ENCODE data around the gene HOXB7. TPM values are rescaled to one million over a fixed set of nuclear protein-coding genes. Genes with fewer than 3 reads are reported as not detected.

HOXB7 gene
- total RNA-seq, 1 donor from 2014 or later: 0.30 TPM

GRCh38 chr17:48567209-48567608 is 43.6 kb downstream of the HOXB7 start:
- H3K27me3 Mint-ChIP-seq: peaks cover 28% of the 10 kb centered on the region
- peaks cover 18% of the 10 kb centered on the region for H3K36me3 Mint-ChIP-seq (ENCODE audit: low read depth)
- intact Hi-C loops (cut with micrococcal nuclease): no loop called here
- no peaks in the 10 kb centered on the region for H3K9me3 Mint-ChIP-seq
- no peak overlapping the region for H3K4me3 Mint-ChIP-seq
- DNase-seq: no peak
- H3K27ac Mint-ChIP-seq: no peak overlapping the region
- peaks cover 12% of the 10 kb centered on the region for H3K4me1 Mint-ChIP-seq

- Mint-ChIP-seq H3K27me3 (peaks cover 28% of the 10 kb centered on the region), H3K4me3 (no peak overlapping the region), H3K36me3 (ENCODE audit: low read depth) (peaks cover 18% of the 10 kb centered on the region), H3K27ac (no peak overlapping the region), H3K4me1 (peaks cover 14% of the 10 kb centered on the region), H3K9me3 (no peaks in the 10 kb centered on the region)
- intact Hi-C loops (cut with micrococcal nuclease): no loop called here
- DNase-seq: no peak
Measured at GRCh38 chr17:48566717-48567116, 44.1 kb downstream of the HOXB7 start.

GRCh38 chr17:48565925-48566710 is 44.7 kb downstream of the HOXB7 start:
- DNase-seq: no peak
- no peaks in the 10 kb centered on the region for H3K9me3 Mint-ChIP-seq
- peaks cover 16% of the 10 kb centered on the region for H3K36me3 Mint-ChIP-seq (ENCODE audit: low read depth)
- no peak overlapping the region for H3K4me3 Mint-ChIP-seq
- H3K4me1 Mint-ChIP-seq: peaks cover 19% of the 10 kb centered on the region
- intact Hi-C loops (cut with micrococcal nuclease): no loop called here
- peaks cover 28% of the 10 kb centered on the region for H3K27me3 Mint-ChIP-seq
- no peak overlapping the region for H3K27ac Mint-ChIP-seq

- H3K4me3 Mint-ChIP-seq: no peak overlapping the region
- H3K36me3 Mint-ChIP-seq (ENCODE audit: low read depth): peaks cover 16% of the 10 kb centered on the region
- peaks cover 20% of the 10 kb centered on the region for H3K4me1 Mint-ChIP-seq
- intact Hi-C loops (cut with micrococcal nuclease): no loop called here
- DNase-seq: no peak
- H3K27ac Mint-ChIP-seq: no peak overlapping the region
- peaks cover 28% of the 10 kb centered on the region for H3K27me3 Mint-ChIP-seq
- H3K9me3 Mint-ChIP-seq: no peaks in the 10 kb centered on the region
Measured at GRCh38 chr17:48565022-48565554, 45.7 kb downstream of the HOXB7 start.

- Mint-ChIP-seq H3K36me3 (ENCODE audit: low read depth) (peaks cover 13% of the 10 kb centered on the region), H3K27me3 (peaks cover 26% of the 10 kb centered on the region), H3K4me1 (peaks cover 20% of the 10 kb centered on the region), H3K9me3 (no peaks in the 10 kb centered on the region), H3K4me3 (no peak overlapping the region), H3K27ac (no peak overlapping the region)
- DNase-seq: no peak
- intact Hi-C loops (cut with micrococcal nuclease): no loop called here
Measured at GRCh38 chr17:48564188-48565021, 46.4 kb downstream of the HOXB7 start.

GRCh38 chr17:48563867-48564187 is 47.0 kb downstream of the HOXB7 start:
- no peak for DNase-seq
- no peak overlapping the region for H3K27ac Mint-ChIP-seq
- H3K4me3 Mint-ChIP-seq: no peak overlapping the region
- peaks cover 23% of the 10 kb centered on the region for H3K27me3 Mint-ChIP-seq
- H3K4me1 Mint-ChIP-seq: peaks cover 20% of the 10 kb centered on the region
- intact Hi-C loops (cut with micrococcal nuclease): no loop called here
- H3K9me3 Mint-ChIP-seq: no peaks in the 10 kb centered on the region
- peaks cover 11% of the 10 kb centered on the region for H3K36me3 Mint-ChIP-seq (ENCODE audit: low read depth)

GRCh38 chr17:48563385-48563838 is 47.4 kb downstream of the HOXB7 start:
- peaks cover 10% of the 10 kb centered on the region for H3K36me3 Mint-ChIP-seq (ENCODE audit: low read depth)
- peaks cover 16% of the 10 kb centered on the region for H3K4me1 Mint-ChIP-seq
- intact Hi-C loops (cut with micrococcal nuclease): no loop called here
- H3K4me3 Mint-ChIP-seq: no peak overlapping the region
- peaks cover 23% of the 10 kb centered on the region for H3K27me3 Mint-ChIP-seq
- no peak for DNase-seq
- H3K9me3 Mint-ChIP-seq: no peaks in the 10 kb centered on the region
- no peak overlapping the region for H3K27ac Mint-ChIP-seq

GRCh38 chr17:48562934-48563333 is 47.9 kb downstream of the HOXB7 start:
- Mint-ChIP-seq H3K36me3 (ENCODE audit: low read depth) (peaks cover 7% of the 10 kb centered on the region), H3K27me3 (peaks cover 23% of the 10 kb centered on the region), H3K4me1 (peaks cover 14% of the 10 kb centered on the region), H3K4me3 (no peak overlapping the region), H3K27ac (no peak overlapping the region), H3K9me3 (no peaks in the 10 kb centered on the region)
- DNase-seq: no peak
- intact Hi-C loops (cut with micrococcal nuclease): no loop called here

- peaks cover 7% of the 10 kb centered on the region for H3K36me3 Mint-ChIP-seq (ENCODE audit: low read depth)
- no peak overlapping the region for H3K4me3 Mint-ChIP-seq
- H3K4me1 Mint-ChIP-seq: peaks cover 14% of the 10 kb centered on the region
- intact Hi-C loops (cut with micrococcal nuclease): no loop called here
- H3K27me3 Mint-ChIP-seq: peaks cover 26% of the 10 kb centered on the region
- no peak for DNase-seq
- no peak overlapping the region for H3K27ac Mint-ChIP-seq
- no peaks in the 10 kb centered on the region for H3K9me3 Mint-ChIP-seq
Measured at GRCh38 chr17:48561884-48562810, 48.7 kb downstream of the HOXB7 start.

GRCh38 chr17:48559840-48560817 is 50.7 kb downstream of the HOXB7 start:
- Mint-ChIP-seq H3K36me3 (ENCODE audit: low read depth) (peaks cover 10% of the 10 kb centered on the region), H3K27ac (no peak overlapping the region), H3K4me1 (peaks cover 20% of the 10 kb centered on the region), H3K4me3 (no peak overlapping the region), H3K27me3 (peaks cover 40% of the 10 kb centered on the region), H3K9me3 (no peaks in the 10 kb centered on the region)
- DNase-seq: no peak
- intact Hi-C loops (cut with micrococcal nuclease): no loop called here

GRCh38 chr17:48559122-48559839 is 51.5 kb downstream of the HOXB7 start:
- H3K27me3 Mint-ChIP-seq: peaks cover 42% of the 10 kb centered on the region
- H3K9me3 Mint-ChIP-seq: no peaks in the 10 kb centered on the region
- intact Hi-C loops (cut with micrococcal nuclease): no loop called here
- H3K4me1 Mint-ChIP-seq: peaks cover 21% of the 10 kb centered on the region
- no peak overlapping the region for H3K27ac Mint-ChIP-seq
- peaks cover 15% of the 10 kb centered on the region for H3K36me3 Mint-ChIP-seq (ENCODE audit: low read depth)
- H3K4me3 Mint-ChIP-seq: no peak overlapping the region
- no peak for DNase-seq

GRCh38 chr17:48558831-48559121 is 52.0 kb downstream of the HOXB7 start:
- Mint-ChIP-seq H3K4me3 (no peak overlapping the region), H3K27me3 (peaks cover 42% of the 10 kb centered on the region), H3K27ac (no peak overlapping the region), H3K36me3 (ENCODE audit: low read depth) (peaks cover 16% of the 10 kb centered on the region), H3K4me1 (peaks cover 20% of the 10 kb centered on the region), H3K9me3 (no peaks in the 10 kb centered on the region)
- no peak for DNase-seq
- intact Hi-C loops (cut with micrococcal nuclease): no loop called here

All from activated CD4-positive, alpha-beta T cell treated with anti-CD3 and anti-CD28 coated beads, Interleukin-2, amount 10 ng/mL, durations not matched to agents 24 days and 14 days (primary cell).